Measurements from ENCODE around the gene ZNF846. TPM values are rescaled to one million over a fixed set of nuclear protein-coding genes. Genes with fewer than 3 reads are reported as not detected.

The ZNF846 gene
- total RNA-seq, 4 donors from 2014 or later, result 10.5 to 36.1 (median 20.4) TPM

GRCh38 chr19:9721861-9722260, 46.7 kb downstream of the ZNF846 start:
- peaks cover 0 to 22% (median 0%) of the 10 kb centered on the region in 3 donors for H3K9me3 ChIP-seq
- no peak overlapping the region for H3K4me3 ChIP-seq
- TF ChIP-seq CTCF (IDR thresholded peaks at IDR 0.05), result no peak
- no peaks in the 10 kb centered on the region for H3K4me1 ChIP-seq
- no peak for ATAC-seq
- peaks cover 15% of the 10 kb centered on the region for H3K27me3 ChIP-seq
- 40 to 60% methylated on average over 3 to 6 of the region's 6 CpGs for WGBS, 2 donors (ENCODE audit: low coverage in 1 of 2)
- no peaks in the 10 kb centered on the region for H3K36me3 ChIP-seq
- no peak overlapping the region for H3K27ac ChIP-seq

- TF ChIP-seq POLR2A (IDR thresholded peaks at IDR 0.05) (no peak), CTCF (IDR thresholded peaks at IDR 0.05) (no peak), POLR2AphosphoS5 (IDR thresholded peaks at IDR 0.05) (no peak), EP300 (IDR thresholded peaks at IDR 0.05) (no peak)
- 43 to 78% methylated on average over 1 to 3 of the region's 4 CpGs for WGBS, 2 donors (ENCODE audit: low coverage in 1 of 2)
- Histone ChIP-seq H3K36me3 (no peaks in the 10 kb centered on the region), H3K27ac (no peak overlapping the region), H3K4me1 (no peaks in the 10 kb centered on the region), H3K27me3 (peaks cover 13% of the 10 kb centered on the region), H3K4me3 (no peak overlapping the region), H3K9me3 (peaks cover 0 to 22% (median 0%) of the 10 kb centered on the region in 3 donors)
- ATAC-seq, result no peak
Measured at GRCh38 chr19:9720541-9720940, 48.0 kb downstream of the ZNF846 start.

DNA sequence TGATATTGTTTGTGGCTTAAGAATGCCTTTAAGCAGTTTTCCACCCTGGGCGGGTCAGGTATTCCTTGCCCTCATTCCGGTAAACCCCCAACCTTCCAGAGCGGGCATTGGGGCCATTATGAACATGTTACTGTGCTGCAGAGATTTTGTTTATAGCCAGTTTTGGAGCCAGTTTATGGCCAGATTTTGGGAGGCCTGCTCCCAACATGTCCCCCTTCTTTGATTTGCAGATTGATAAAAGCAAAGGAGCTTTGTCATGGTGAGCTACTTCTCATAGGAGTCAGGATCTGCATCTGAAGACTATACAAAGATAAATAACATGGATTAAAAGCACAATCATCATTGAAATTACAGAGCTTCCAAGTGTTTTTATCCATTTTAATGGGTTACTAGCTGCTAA, 56.7 kb downstream of the ZNF846 start:
- Histone ChIP-seq H3K4me3 (no peak overlapping the region), H3K4me1 (no peaks in the 10 kb centered on the region), H3K27ac (no peak overlapping the region), H3K36me3 (no peaks in the 10 kb centered on the region), H3K27me3 (peaks cover 13% of the 10 kb centered on the region), H3K9me3 (peaks cover 0 to 30% (median 0%) of the 10 kb centered on the region in 3 donors)
- WGBS, 2 donors (ENCODE audit: low coverage in 1 of 2), result 97 to 100% methylated on average over 1 to 3 of the region's 3 CpGs
- no peak for ATAC-seq
- TF ChIP-seq EP300 (IDR thresholded peaks at IDR 0.05), result no peak
- no peak for TF ChIP-seq POLR2A (IDR thresholded peaks at IDR 0.05)
- TF ChIP-seq POLR2AphosphoS5 (IDR thresholded peaks at IDR 0.05), result no peak
- TF ChIP-seq CTCF (IDR thresholded peaks at IDR 0.05), result no peak

DNA sequence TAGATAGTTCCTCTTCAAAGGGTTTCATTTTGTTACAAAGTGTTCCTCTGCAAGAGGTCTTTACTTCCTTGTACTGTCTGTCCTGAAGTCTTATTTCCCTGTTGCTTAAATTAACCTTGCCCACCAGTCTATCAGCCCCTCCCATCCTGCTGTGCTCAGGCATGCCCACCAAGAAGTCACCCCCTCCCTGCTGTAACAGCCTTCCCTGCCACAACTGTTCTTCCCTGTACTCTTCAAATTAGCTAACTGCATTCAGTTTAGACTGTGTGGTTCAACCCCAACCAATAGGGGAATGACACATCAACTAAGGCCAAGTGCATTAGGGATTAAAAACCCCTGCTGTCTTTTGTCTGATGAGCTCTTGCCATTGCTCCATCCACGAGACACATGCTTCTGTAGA, 59.2 kb downstream of the ZNF846 start:
- ATAC-seq, result peak; percentile 62
- 8 to 17% methylated on average over 1 of the region's 1 CpG for WGBS, 2 donors (ENCODE audit: low coverage in 1 of 2)
- TF ChIP-seq POLR2AphosphoS5 (IDR thresholded peaks at IDR 0.05), result no peak
- TF ChIP-seq EP300 (IDR thresholded peaks at IDR 0.05), result no peak
- TF ChIP-seq POLR2A (IDR thresholded peaks at IDR 0.05), result no peak
- TF ChIP-seq CTCF (IDR thresholded peaks at IDR 0.05), result no peak
- Histone ChIP-seq H3K4me1 (no peaks in the 10 kb centered on the region), H3K9me3 (peaks cover 0 to 30% (median 0%) of the 10 kb centered on the region in 3 donors), H3K27ac (no peak overlapping the region), H3K36me3 (no peaks in the 10 kb centered on the region), H3K27me3 (peaks cover 13% of the 10 kb centered on the region), H3K4me3 (no peak overlapping the region)

DNA sequence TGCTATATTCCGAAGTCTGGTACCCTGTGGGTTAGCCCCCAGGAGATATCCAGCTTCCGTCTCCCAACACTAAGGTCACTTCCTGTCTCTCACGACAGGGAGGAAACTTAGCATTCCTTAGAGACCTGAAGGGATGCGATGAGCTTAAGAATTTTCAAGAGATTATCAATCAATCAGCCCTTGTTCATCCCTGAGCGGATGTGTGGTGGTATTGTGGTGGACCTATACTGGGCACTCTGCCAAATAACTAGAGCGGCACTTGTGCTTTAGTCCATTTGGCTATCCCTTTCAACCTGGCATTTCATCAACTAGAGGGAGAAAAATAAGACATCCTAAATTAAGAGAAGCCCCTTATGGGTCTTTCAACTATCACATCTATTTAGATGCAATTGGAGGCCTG, 62.7 kb downstream of the ZNF846 start:
- H3K27ac ChIP-seq, result no peak overlapping the region
- H3K4me3 ChIP-seq, result no peak overlapping the region
- no peaks in the 10 kb centered on the region for H3K36me3 ChIP-seq
- WGBS, 2 donors (ENCODE audit: low coverage in 1 of 2), result 67 to 85% methylated on average over 4 to 6 of the region's 6 CpGs
- TF ChIP-seq EP300 (IDR thresholded peaks at IDR 0.05) (no peak), POLR2AphosphoS5 (IDR thresholded peaks at IDR 0.05) (no peak), CTCF (IDR thresholded peaks at IDR 0.05) (no peak), POLR2A (IDR thresholded peaks at IDR 0.05) (no peak)
- ATAC-seq, result no peak
- H3K27me3 ChIP-seq, result peaks cover 4% of the 10 kb centered on the region
- H3K9me3 ChIP-seq, result peaks cover 0 to 9% (median 0%) of the 10 kb centered on the region in 3 donors
- H3K4me1 ChIP-seq, result no peaks in the 10 kb centered on the region

Data from gastroesophageal sphincter (tissue), 4 donors.